Activated CD4-positive, alpha-beta T cell treated with anti-CD3 and anti-CD28 coated beads, Interleukin-2, amount 10 ng/mL, durations not matched to agents 24 days and 14 days (primary cell): ENCODE measurements around the gene DUSP21. TPM values are rescaled to one million over a fixed set of nuclear protein-coding genes. Genes with fewer than 3 reads are reported as not detected.
"Not testable (repeated sequence)": the region's sequence is repeated elsewhere in the genome, so short reads cannot be mapped to it uniquely, and the experiment has no call there.

Experiments used
- DNase-seq: peaks from one replicate; pipeline ENCODE4 v3.0.0; 2022
- H3K27ac Mint-ChIP-seq: one replicate; pipeline ENCODE4 v1.8.0; 2022; ENCODE audit warnings: mild to moderate bottlenecking, mixed read lengths
- H3K27me3 Mint-ChIP-seq: one replicate; pipeline ENCODE4 v1.8.0; 2022; ENCODE audit warnings: mixed read lengths
- H3K36me3 Mint-ChIP-seq: one replicate; pipeline ENCODE4 v1.8.0; 2022; ENCODE audit warnings: low read depth, mild to moderate bottlenecking, mixed read lengths
- H3K4me1 Mint-ChIP-seq: one replicate; pipeline ENCODE4 v1.8.0; 2021; ENCODE audit warnings: mixed read lengths
- H3K4me3 Mint-ChIP-seq: one replicate; pipeline ENCODE4 v1.8.0; 2022; ENCODE audit warnings: mild to moderate bottlenecking, moderate library complexity, mixed read lengths
- H3K9me3 Mint-ChIP-seq: one replicate; pipeline ENCODE4 v1.8.0; 2021; ENCODE audit warnings: mixed read lengths
- intact Hi-C: fragments of 100-400 bp; cut with micrococcal nuclease; formaldehyde crosslinking; loops from one replicate; pipeline ENCODE4 v1.15.1; 2023
- total RNA-seq: library from RNA; stranded (reverse); gene quantifications from 2 replicates; pipeline ENCODE4 v1.2.3, GENCODE V29; 2022

The DUSP21 gene
- not detected in 2 replicates for total RNA-seq

DNA sequence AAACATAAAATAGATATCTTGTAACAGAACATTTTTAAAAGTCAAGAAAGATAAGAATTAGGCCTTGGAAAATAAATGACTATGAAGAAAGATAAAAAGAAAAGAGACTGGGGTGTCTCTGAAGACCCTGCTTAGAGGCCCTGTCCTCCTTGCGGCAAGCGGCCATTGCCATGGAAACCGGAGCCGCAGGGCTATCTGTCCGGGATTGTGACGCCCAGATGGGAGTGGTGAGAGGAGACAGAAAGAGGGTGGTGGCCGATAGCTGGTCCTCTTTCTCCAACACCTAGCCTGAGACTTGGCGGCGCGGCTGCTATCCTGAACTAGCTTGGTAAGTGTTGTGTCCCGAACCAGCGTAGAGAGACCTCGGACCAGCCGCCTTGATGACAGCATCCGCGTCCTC lies at the start of gene DUSP21:
Gene DUSP21, plus strand, starts transcription at position 269 of the 400 bp plus-strand sequence. Its CDS starts 112 bp downstream, at position 381.
- Mint-ChIP-seq H3K27me3 (no peaks in the 10 kb centered on the region), H3K9me3 (no peaks in the 10 kb centered on the region), H3K27ac (no peak within 1 kb of the TSS), H3K4me3 (no peak within 1 kb of the TSS), H3K4me1 (no peaks in the 10 kb centered on the region), H3K36me3 (no peaks in the 10 kb centered on the region)
- DNase-seq, result no peak
- intact Hi-C loops, result no loop called here

GRCh38 chrX:44795945-44796450 lies 47.8 kb upstream of the DUSP21 start:
- no peak overlapping the region for H3K27ac Mint-ChIP-seq
- no peaks in the 10 kb centered on the region for H3K36me3 Mint-ChIP-seq
- no peak for DNase-seq
- intact Hi-C loops, result no loop called here
- H3K4me1 Mint-ChIP-seq, result no peaks in the 10 kb centered on the region
- no peak overlapping the region for H3K4me3 Mint-ChIP-seq
- H3K27me3 Mint-ChIP-seq, result no peaks in the 10 kb centered on the region
- H3K9me3 Mint-ChIP-seq, result no peaks in the 10 kb centered on the region

DNA sequence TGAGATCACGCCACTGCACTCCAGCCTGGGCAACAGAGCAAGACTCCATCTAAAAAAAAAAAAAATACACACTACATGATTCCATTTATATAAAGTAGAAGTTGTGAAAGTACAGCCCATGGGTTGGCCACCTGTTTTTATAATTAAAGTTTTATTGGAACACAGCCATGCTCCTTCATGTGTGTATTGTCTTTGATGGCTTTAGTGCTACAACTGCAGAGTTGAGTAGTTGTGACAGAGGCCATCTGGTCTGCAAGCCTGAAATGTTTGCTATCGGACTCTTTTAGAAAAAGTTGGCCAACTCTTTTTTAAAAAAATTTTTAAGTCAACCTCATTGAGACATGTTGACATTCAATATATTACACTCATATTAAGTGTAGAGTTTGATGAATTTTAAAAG lies 41.2 kb upstream of the DUSP21 start:
- Mint-ChIP-seq H3K27me3 (no peaks in the 10 kb centered on the region), H3K4me3 (no peak overlapping the region), H3K4me1 (no peaks in the 10 kb centered on the region), H3K9me3 (no peaks in the 10 kb centered on the region), H3K36me3 (no peaks in the 10 kb centered on the region), H3K27ac (no peak overlapping the region)
- DNase-seq, result no peak
- intact Hi-C loops, result no loop called here

- Mint-ChIP-seq H3K27me3 (no peaks in the 10 kb centered on the region), H3K4me3 (no peak overlapping the region), H3K27ac (no peak overlapping the region), H3K9me3 (no peaks in the 10 kb centered on the region), H3K36me3 (no peaks in the 10 kb centered on the region), H3K4me1 (no peaks in the 10 kb centered on the region)
- no peak for DNase-seq
- intact Hi-C loops, result no loop called here
Observed at GRCh38 chrX:44815681-44816080, 28.1 kb upstream of the DUSP21 start.

GRCh38 chrX:44816367-44816766 lies 27.5 kb upstream of the DUSP21 start:
- no peaks in the 10 kb centered on the region for H3K4me1 Mint-ChIP-seq
- H3K27me3 Mint-ChIP-seq, result no peaks in the 10 kb centered on the region
- H3K36me3 Mint-ChIP-seq, result no peaks in the 10 kb centered on the region
- DNase-seq, result no peak
- no peak overlapping the region for H3K4me3 Mint-ChIP-seq
- H3K9me3 Mint-ChIP-seq, result no peaks in the 10 kb centered on the region
- intact Hi-C loops, result no loop called here
- no peak overlapping the region for H3K27ac Mint-ChIP-seq

DNA sequence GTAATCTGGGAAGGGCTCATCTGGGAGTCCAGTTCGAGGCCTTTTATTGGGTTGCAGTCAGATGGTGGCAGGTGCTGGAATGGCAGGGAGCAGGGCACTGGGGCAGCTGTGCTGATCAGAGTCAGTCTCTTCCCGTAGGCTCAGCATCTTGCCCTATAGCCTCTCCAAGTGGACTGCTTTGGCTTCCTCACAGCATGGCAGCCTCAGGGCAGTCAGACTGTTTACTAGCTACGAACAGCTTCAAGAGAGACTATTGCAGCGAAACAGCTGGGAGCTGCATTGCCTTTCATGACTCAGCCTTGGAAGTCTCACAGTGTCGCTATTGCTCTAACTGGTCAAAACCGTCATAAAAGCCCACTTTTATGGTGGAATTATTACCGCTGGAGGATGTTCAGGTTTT lies 26.8 kb upstream of the DUSP21 start:
- H3K36me3 Mint-ChIP-seq, result no peaks in the 10 kb centered on the region
- H3K9me3 Mint-ChIP-seq, result peaks cover 3% of the 10 kb centered on the region
- DNase-seq, result no peak
- no peaks in the 10 kb centered on the region for H3K4me1 Mint-ChIP-seq
- H3K27ac Mint-ChIP-seq, result no peak overlapping the region
- intact Hi-C loops, result no loop called here
- no peaks in the 10 kb centered on the region for H3K27me3 Mint-ChIP-seq
- H3K4me3 Mint-ChIP-seq, result no peak overlapping the region

DNA sequence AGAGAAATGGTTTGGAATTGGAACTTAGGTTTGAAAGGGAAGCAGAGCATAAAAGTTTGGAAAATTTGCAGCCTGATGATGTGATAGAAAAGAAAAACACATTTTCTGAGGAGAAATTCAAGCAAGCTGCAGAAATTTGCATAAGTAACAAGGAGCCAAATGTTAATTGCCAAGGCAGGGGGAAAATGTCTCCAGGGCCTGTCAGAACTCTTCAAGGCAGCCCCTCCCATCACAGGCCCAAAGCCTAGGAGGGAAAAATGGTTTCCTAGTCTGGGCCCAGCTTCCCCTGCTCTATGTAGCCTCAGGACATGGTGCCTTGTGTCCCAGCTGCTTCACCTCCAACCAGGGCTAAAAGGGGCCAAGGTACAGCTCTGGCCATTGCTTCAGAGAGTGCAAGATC lies 21.2 kb upstream of the DUSP21 start:
- peaks cover 6% of the 10 kb centered on the region for H3K9me3 Mint-ChIP-seq
- H3K36me3 Mint-ChIP-seq, result no peaks in the 10 kb centered on the region
- DNase-seq, result no peak
- H3K27me3 Mint-ChIP-seq, result no peaks in the 10 kb centered on the region
- H3K27ac Mint-ChIP-seq, result no peak overlapping the region
- no peaks in the 10 kb centered on the region for H3K4me1 Mint-ChIP-seq
- no peak overlapping the region for H3K4me3 Mint-ChIP-seq
- intact Hi-C loops, result no loop called here

- H3K4me3 Mint-ChIP-seq, H3K9me3 Mint-ChIP-seq, H3K36me3 Mint-ChIP-seq, DNase-seq, H3K4me1 Mint-ChIP-seq, H3K27me3 Mint-ChIP-seq, intact Hi-C loops, H3K27ac Mint-ChIP-seq: not testable (repeated sequence)
Observed at GRCh38 chrX:44823193-44823592, 20.6 kb upstream of the DUSP21 start.

DNA sequence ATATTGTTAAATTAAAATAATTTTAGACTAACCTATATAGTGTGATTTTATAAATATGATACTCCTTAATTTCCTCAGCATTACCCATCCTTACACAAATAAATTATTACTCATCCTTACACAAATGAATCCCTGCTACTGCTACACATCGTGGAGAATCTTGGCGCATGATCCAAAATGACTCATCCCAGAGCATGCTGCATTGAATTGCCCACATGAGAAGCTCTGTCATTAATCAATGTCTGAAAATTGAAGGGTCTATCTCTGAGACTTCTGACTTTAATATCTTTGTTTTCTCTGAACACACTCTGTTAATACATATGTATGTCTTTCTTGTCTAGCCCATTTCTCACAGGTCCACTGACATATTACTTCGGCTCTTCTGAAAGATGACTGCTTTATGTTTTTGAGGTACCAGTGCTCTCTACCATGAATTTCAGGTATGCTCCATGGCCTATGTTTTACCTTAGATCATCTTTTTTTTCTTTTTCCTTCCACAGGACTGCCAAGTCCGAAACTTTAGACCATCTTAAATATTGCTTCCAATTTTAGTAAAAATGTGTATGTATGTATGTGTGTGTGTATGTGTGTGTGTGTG lies 15.7 kb upstream of the DUSP21 start:
- no peaks in the 10 kb centered on the region for H3K36me3 Mint-ChIP-seq
- intact Hi-C loops, result no loop called here
- no peak overlapping the region for H3K27ac Mint-ChIP-seq
- H3K4me1 Mint-ChIP-seq, result no peaks in the 10 kb centered on the region
- H3K27me3 Mint-ChIP-seq, result no peaks in the 10 kb centered on the region
- no peak for DNase-seq
- H3K4me3 Mint-ChIP-seq, result no peak overlapping the region
- H3K9me3 Mint-ChIP-seq, result no peaks in the 10 kb centered on the region

DNA sequence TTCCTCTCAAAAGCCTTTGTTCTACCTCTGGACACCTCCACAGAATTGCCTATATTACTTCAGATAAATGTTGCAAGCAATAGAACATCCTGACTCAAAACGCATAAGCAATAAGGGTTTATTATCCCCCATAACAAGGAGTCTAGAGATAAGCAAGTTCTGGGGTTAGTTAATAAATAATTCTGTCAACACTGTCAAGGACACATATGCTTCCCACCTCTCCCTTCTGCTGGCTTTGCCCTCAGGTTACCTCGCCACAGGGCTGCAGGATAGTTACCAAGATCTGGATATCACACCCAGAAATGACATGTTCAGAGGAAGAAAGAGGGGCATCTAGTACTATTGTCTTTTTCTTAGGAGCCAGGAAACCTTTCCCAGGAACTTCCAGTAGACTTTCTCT lies 14.0 kb upstream of the DUSP21 start:
- intact Hi-C loops, result no loop called here
- no peaks in the 10 kb centered on the region for H3K27me3 Mint-ChIP-seq

DNA sequence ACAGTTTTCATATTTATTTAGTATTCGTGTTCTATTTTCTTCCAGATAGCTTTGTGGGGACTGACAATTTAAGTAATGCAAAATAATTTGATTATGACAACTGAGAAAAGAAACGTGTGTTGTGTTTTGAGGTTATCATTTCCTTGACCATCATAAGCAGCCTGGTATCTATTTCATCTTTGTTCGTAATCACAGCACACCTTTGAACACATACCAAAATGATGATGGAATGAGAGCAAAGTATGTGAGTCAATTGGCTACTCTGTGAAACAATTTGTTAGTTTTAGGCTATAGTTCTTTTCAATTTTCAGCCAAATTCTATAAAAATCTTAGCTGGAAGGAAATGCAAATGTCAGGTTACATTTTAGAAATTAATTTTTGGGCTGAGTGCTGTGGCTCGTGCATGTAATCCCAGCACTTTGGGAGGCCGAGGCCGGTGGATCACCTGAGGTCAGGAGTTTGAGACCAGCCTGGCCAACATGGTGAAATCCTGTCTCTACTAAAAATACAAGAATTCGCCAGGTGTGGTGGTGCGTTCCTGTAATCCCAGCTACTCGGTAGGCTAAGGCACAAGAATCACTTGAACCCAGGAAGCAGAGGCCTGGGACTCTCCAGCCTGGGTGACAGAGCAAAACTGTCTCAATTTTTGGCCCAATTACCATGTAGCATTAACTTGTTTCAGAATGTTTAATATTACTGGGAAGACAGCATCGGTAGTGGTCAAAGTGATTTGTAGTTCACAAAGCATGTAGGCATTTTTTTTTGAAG lies 1.1 kb upstream of the DUSP21 start:
- Mint-ChIP-seq H3K36me3 (no peaks in the 10 kb centered on the region), H3K9me3 (no peaks in the 10 kb centered on the region), H3K4me3 (no peak overlapping the region), H3K4me1 (no peaks in the 10 kb centered on the region), H3K27ac (no peak overlapping the region), H3K27me3 (no peaks in the 10 kb centered on the region)
- intact Hi-C loops, result no loop called here
- DNase-seq, result no peak

More for the DNA sequence above, 14.0 kb upstream of the DUSP21 start:
- H3K9me3 Mint-ChIP-seq, result no peaks in the 10 kb centered on the region
- no peak for DNase-seq
- H3K36me3 Mint-ChIP-seq, result no peaks in the 10 kb centered on the region
- no peak overlapping the region for H3K4me3 Mint-ChIP-seq
- no peaks in the 10 kb centered on the region for H3K4me1 Mint-ChIP-seq
- no peak overlapping the region for H3K27ac Mint-ChIP-seq

DNA sequence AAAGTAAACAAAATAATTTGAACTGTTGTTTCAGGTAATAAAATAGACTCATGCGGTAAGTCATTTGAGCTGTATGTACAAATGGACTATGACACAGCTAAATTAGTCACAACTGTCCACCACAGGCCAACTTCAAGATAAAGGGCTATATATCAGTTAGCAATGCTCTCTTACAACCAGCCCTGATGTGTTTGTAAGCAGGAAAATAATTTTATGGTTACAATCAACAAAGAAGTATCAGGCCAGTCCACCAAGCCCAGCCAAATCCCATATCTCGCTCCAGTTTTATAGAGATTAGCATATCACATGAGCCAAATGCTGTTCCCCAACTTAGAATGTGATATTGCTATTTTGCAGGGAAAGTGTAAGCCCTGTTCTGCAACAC lies 511 bp upstream of the DUSP21 start:
- Mint-ChIP-seq H3K36me3 (no peaks in the 10 kb centered on the region), H3K4me1 (no peaks in the 10 kb centered on the region), H3K4me3 (no peak overlapping the region), H3K27ac (no peak overlapping the region), H3K27me3 (no peaks in the 10 kb centered on the region), H3K9me3 (no peaks in the 10 kb centered on the region)
- DNase-seq, result no peak
- intact Hi-C loops, result no loop called here

DNA sequence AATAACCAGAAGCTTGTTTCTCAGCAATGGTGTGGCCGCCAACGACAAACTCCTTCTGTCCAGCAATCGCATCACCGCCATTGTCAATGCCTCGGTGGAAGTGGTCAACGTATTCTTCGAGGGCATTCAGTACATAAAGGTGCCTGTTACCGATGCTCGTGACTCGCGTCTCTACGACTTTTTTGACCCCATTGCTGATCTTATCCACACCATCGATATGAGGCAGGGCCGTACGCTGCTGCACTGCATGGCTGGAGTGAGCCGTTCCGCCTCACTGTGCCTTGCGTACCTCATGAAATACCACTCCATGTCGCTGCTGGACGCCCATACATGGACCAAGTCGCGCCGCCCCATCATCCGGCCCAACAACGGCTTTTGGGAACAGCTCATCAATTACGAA lies 383 bp downstream of the DUSP21 start:
- no peaks in the 10 kb centered on the region for H3K9me3 Mint-ChIP-seq
- H3K27me3 Mint-ChIP-seq, result no peaks in the 10 kb centered on the region
- no peaks in the 10 kb centered on the region for H3K36me3 Mint-ChIP-seq
- H3K4me1 Mint-ChIP-seq, result no peaks in the 10 kb centered on the region
- intact Hi-C loops, result no loop called here
- DNase-seq, result no peak
- H3K27ac Mint-ChIP-seq, result no peak overlapping the region
- no peak overlapping the region for H3K4me3 Mint-ChIP-seq

GRCh38 chrX:44850891-44851290 lies 7.1 kb downstream of the DUSP21 start:
- H3K4me3 Mint-ChIP-seq, H3K27ac Mint-ChIP-seq, H3K9me3 Mint-ChIP-seq, intact Hi-C loops, DNase-seq, H3K4me1 Mint-ChIP-seq, H3K27me3 Mint-ChIP-seq, H3K36me3 Mint-ChIP-seq: not testable (repeated sequence)
